ENCODE results near the gene APOL3.
"Not testable (repeated sequence)": the region's sequence is repeated elsewhere in the genome, so short reads cannot be mapped to it uniquely, and the experiment has no call there.

APOL3 gene

DNA sequence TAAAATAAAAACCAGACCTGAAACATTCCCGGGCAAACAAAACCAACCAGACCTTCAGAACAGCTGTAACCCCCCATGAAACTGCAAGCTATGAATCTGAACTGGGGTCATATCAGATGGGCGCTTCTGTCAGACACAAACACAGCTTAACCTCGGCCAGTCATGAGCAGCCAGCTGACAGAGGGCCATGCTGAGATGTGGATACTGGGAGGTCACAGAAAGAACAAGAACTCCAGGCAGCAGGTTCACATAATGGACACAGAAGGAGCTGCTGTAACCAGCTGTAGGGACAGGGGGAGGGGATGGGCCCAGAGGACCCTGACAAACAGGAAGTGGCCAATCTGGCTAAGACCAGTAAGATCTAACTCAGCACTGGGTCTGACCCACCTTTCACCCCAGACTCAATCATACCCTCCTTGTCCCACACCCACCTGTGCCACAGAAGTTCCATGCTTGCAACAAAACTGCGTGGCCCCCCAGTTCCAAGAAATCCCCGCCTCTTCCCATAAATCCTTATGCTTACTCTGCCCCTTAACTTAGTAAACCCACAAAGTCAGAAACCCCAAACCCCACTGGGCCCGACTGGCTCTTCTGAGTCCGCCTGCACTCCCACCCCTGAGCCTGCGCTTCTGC is 37.1 kb upstream of the APOL3 start:
- TF ChIP-seq GATA1 (IDR thresholded peaks at IDR 0.05; ENCODE audit: low read depth, low read length) (no peak), POLR2A (IDR thresholded peaks at IDR 0.05; ENCODE audit: low read length) (no peak)
- DNase-seq = peak; percentile 45 to 58

DNA sequence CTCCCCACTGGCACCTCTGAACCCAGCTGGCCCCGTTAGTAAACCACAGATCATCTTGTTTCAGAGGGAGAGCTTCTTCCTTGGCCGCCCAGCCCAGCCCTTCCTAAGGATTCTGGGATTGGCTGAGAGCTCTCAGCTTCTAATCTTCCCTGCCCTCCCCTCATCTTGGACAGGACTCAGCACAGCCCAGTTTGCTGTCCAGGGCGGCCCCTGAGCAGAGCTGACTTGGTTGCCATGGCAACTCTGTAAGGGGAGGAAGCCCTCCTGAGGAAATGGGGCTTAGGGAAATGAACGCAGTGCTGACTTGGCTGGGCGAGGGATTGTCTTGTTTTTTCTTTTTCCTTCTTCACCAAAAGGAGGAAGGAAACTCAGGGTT is 36.5 kb upstream of the APOL3 start:
- TF ChIP-seq GATA1 (IDR thresholded peaks at IDR 0.05; ENCODE audit: low read depth, low read length) = no peak
- no peak for TF ChIP-seq POLR2A (IDR thresholded peaks at IDR 0.05; ENCODE audit: low read length)

DNA sequence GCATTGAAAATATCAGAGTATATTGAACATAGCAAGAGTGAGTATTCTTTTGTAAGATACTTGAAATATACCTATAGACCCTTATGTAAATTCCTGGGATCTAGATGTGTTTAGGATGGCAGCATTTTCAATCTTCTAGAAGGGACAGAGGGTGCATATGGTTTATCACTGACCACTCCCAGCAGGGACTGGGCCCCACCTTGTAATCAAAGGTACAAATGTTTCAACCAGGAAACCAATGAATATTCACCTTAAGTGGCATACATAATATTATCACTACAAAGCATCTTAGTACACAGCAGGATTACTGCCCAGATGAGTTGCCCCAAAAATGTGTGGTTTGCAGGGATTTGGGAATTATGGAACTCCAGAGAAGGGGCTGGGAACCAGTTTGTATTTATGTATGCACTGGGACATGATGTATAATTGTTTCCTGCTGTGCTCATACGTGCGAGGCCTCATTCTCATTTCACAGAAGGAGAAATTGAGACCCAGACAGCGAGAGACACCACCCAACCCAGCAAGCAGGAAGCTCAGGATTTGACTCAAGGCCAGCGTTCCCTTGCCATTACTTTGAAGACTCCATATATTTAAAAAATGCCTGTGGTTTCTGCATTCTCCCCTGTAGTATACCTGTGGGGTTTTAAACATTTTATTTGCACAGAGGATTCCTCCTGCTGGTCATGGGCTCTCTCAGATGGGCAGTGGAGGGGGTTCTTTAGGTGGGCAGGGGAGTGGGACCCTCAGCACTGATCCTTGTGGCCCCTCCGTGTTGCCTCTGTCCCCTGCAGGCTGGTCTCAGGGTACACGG is 35.9 kb upstream of the APOL3 start:
- DNase-seq = no peak
- TF ChIP-seq GATA1 (IDR thresholded peaks at IDR 0.05; ENCODE audit: low read depth, low read length) = no peak

More for the DNA sequence above, 36.5 kb upstream of the APOL3 start:
- DNase-seq = peak; percentile 68 to 73

DNA sequence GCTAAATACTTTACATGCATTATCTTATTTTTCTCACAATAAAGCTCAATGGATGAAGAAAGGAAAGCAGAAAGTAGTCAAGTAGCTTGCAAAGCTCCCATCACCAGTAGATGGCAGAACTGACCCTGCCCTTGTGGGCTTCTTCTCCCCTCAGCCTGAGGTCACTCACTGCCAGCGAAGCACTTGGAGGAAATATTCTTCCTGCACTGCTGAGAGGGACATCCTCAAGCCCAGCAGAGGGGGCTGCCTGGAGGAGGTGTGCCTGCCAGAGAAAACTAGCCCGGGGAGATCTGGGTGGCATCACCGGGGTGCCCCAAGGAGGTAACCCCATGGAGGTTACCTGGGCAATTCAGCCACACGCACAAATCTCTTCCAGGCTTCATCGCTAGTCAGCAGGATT is 34.4 kb upstream of the APOL3 start:
- peak; percentile 60 to 67 for DNase-seq
- TF ChIP-seq POLR2A (IDR thresholded peaks at IDR 0.05; ENCODE audit: low read length) (no peak), GATA1 (IDR thresholded peaks at IDR 0.05; ENCODE audit: low read depth, low read length) (no peak)

DNA sequence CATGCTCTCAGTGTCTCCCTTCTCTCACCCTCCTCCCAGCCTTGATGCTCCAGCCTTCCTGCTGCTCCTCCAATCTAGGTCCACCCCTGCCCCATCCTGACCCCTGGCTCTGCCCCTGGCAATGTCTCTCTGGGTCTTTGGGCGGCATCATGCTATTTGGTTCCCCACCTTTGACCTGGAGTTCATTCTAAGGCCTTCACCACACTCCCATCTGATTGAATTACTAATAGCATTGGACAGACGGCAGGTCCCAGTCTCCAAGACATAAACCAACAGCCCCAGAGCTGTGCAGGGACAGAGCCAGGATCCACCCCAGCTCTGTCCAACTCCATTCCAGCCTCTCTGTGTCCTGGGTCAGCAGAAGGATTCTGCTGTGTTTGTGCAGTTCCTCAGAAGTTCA is 33.8 kb upstream of the APOL3 start:
- no peak for DNase-seq
- no peak for TF ChIP-seq POLR2A (IDR thresholded peaks at IDR 0.05; ENCODE audit: low read length)
- TF ChIP-seq GATA1 (IDR thresholded peaks at IDR 0.05; ENCODE audit: low read depth, low read length) = no peak

DNA sequence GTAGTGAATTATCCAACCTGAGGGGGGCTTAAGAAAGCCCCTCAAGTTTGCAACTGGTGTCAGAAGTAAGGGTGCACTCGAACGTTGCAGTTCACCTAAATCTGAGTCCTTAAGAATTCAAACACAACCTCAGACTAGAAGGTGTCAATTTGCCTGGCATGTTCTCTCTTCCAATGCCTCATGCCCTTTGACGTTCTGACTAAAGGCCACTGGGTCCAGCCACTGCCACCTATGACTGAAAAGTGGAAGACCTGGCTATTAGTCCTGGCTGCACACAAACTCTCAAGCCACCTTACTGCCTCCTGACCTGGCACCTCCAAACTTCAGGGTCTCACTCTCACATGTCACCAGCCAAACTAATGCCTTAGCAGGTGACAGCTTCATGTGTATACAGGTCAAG is 33.0 kb upstream of the APOL3 start:
- no peak for TF ChIP-seq POLR2A (IDR thresholded peaks at IDR 0.05; ENCODE audit: low read length)
- TF ChIP-seq GATA1 (IDR thresholded peaks at IDR 0.05; ENCODE audit: low read depth, low read length) = no peak
- no peak for DNase-seq

DNA sequence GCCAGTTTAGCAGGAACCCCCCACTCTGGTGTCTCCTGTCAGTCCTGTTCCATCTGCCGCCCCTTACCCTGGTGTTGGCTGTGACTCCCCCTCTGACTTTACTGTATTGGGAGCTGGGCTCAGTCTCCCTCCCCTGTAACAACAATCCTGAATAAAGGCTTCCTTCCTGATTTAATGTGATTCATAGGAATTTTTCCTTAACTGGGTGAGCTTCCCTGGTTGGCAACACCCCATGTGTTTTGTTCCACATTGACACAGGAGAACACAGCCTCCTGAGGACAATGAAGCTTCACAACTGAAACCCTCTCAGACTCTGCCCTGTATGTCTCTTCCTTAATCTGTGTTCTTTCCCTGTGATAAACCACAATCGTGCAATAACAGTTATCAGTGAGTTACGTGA is 32.6 kb upstream of the APOL3 start:
- DNase-seq = no peak

DNA sequence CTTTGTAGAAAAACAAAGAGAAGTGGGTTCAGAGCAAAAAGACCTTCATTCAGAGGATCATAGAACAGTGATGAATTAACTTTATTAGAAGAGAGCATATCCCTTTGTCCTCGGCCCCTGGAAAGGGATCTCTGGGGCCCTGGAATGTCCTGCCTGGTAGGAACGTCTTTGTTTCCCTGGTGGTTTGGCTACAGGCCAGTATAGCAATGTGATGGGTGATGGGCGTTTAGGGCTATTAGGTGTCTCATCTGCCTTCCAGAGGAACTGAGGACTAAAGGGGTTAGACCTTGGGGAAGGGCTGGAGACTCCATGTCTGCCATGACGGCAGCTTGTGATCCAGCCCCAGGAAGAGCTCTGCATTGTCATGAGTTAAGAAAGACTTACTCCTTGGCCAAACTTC is 32.0 kb upstream of the APOL3 start:
- TF ChIP-seq GATA1 (IDR thresholded peaks at IDR 0.05; ENCODE audit: low read depth, low read length) (no peak), POLR2A (IDR thresholded peaks at IDR 0.05; ENCODE audit: low read length) (peak; percentile 15)
- DNase-seq = no peak

More for the DNA sequence above, 32.6 kb upstream of the APOL3 start:
- TF ChIP-seq GATA1 (IDR thresholded peaks at IDR 0.05; ENCODE audit: low read depth, low read length) (no peak), POLR2A (IDR thresholded peaks at IDR 0.05; ENCODE audit: low read length) (peak; percentile 2)

DNA sequence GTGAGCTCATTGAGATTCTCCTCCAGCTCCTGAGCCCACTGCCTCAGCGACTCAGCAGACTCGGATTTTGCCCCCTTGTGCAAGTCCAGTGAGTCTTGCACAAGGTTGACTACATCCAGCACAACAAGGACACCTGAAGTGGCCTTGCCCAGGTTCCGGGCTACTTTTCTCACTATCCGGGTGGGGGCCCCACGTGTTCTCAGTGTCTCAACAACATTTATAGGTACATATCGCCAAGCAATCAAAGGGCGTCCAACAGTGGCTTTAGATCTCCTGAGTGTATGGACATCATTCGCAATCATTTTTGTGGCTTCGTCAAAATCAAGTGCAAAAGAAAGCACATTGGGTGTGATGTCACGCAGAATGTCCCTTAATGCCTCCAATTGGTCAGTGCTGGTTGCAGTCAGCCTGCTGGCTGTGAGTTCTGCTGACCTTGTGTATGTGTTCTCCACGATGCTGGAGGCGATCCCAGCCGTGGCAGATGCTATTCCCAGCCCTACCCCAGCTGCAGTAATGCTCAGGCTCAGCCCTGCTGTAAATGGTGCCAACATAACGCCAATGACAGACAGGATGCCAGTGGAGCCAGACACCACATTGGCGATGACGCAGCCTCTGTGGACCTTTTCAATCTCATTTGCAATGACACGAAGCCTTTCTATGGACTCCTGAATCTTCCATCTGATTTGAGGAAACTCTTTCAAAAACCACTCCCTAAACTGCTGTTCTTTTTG is 30.7 kb upstream of the APOL3 start:
- DNase-seq = no peak
- TF ChIP-seq GATA1 (IDR thresholded peaks at IDR 0.05; ENCODE audit: low read depth, low read length) (no peak), POLR2A (IDR thresholded peaks at IDR 0.05; ENCODE audit: low read length) (peak; percentile 48)

DNA sequence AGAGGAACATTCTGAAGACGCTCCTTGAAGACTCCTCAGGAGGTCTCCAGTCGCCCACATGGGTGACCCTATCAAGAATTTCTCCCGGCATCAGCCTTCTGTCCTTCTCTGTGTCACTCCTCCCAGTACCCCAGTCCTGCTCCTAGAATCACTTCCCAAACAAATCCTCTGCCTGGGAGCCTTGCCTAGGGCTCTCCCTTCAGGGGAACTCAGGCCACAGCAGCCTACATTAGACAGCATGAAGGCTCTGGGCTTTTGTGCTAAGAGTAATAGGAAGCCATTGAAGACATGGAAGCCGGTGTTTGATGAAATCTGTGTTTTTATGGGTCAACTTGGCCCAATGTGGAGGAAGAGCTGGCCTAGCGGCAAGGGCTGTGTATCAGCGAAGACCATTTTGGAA is 27.3 kb upstream of the APOL3 start:
- DNase-seq = not testable (repeated sequence)

DNA sequence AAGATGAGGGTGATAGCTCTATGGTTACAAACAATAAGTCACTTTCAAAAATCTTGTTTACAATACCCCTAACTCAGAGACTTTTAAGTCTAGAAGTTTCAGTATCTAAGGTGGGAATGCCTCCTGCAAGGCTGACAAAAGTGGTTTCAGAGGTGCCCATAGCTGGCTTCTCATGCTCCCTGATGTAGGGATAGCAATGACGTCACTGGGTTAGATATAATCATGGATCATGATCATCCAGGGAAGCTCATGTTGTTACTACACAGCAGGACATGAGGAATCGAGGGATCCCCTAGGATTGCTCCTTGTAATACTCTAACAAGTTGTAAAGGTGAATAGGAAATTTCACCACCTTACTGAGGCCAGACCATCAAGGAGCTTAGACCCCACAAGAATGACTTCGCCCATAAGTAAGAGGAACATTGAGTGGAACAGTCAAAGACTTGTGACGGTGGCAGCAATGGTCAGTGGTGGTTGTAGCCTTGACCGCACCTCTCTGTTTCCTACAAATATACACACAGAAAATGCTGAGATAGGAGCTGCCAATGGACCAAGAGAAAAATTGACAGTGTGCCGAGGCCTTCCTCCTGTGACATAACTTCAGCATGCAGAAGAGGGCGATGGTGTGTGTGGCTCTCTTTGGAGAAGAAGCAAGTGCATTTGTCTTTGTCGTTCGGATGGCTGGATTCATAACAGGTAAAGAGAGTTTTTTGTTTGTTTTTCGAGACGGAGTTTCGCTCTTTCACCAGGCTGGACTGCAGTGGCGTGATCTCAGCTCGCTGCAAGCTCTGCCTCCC is 25.5 kb upstream of the APOL3 start:
- peak in 1 of 2 experiments; percentile 21 for DNase-seq
- TF ChIP-seq GATA1 (IDR thresholded peaks at IDR 0.05; ENCODE audit: low read depth, low read length) = no peak
- TF ChIP-seq POLR2A (IDR thresholded peaks at IDR 0.05; ENCODE audit: low read length) = no peak

DNA sequence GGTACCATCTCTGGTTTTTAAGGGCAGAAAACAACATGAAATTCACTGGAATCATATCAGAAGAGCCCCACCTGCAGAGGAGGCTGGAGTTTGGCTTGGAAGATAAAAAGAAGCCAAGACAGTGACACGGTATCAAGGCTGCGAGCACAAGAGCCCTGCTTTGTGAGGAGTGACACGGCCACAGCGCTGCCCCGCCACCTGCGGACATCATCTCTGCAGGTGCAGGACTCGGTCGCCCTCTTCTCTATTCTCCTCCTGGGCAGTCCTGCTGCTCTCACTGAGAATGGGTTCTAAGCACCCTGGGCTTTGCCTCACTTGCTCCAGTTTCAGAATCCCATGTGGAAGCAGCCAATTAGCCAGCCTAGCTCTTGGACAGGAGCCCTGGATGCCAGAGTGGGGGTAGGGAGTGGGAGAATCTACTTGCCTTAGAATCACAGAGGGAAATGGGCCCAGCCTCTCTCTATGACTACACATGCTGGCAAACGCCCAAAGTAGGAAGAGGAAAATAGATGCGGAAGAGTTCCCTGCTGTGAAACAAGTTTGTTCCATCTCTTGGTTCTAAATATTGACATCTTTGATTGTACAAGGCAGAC is 24.0 kb upstream of the APOL3 start:
- DNase-seq = peak; percentile 22 to 55
- TF ChIP-seq POLR2A (IDR thresholded peaks at IDR 0.05; ENCODE audit: low read length) = no peak
- no peak for TF ChIP-seq GATA1 (IDR thresholded peaks at IDR 0.05; ENCODE audit: low read depth, low read length)

DNA sequence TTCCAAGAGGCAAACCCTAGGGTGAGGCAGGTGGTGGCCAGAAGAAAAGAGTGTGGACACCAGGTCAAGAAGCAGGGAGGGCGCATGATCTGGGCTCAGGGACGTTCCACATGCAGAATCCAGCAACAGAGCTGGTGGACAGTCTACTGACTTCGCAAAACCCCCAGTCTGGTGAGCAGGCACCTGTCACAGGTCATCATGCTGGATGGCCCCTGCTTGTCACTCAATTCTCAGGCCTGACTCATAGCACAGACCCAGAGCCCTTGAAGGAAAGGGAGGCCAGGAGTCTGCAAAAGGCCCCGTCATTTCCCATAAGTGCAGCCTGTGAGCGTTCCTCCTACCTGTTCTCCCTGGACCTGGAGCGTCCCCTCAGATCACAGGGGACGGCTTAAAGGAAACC is 22.9 kb upstream of the APOL3 start:
- TF ChIP-seq POLR2A (IDR thresholded peaks at IDR 0.05; ENCODE audit: low read length) = no peak
- TF ChIP-seq GATA1 (IDR thresholded peaks at IDR 0.05; ENCODE audit: low read depth, low read length) = no peak
- no peak for DNase-seq
